ENCODE results near the gene C5orf15. TPM values are rescaled to one million over a fixed set of nuclear protein-coding genes. Genes with fewer than 3 reads are reported as not detected.

C5orf15 gene
- total RNA-seq, 1 experiment from 2014 or later: 63.2 TPM

DNA sequence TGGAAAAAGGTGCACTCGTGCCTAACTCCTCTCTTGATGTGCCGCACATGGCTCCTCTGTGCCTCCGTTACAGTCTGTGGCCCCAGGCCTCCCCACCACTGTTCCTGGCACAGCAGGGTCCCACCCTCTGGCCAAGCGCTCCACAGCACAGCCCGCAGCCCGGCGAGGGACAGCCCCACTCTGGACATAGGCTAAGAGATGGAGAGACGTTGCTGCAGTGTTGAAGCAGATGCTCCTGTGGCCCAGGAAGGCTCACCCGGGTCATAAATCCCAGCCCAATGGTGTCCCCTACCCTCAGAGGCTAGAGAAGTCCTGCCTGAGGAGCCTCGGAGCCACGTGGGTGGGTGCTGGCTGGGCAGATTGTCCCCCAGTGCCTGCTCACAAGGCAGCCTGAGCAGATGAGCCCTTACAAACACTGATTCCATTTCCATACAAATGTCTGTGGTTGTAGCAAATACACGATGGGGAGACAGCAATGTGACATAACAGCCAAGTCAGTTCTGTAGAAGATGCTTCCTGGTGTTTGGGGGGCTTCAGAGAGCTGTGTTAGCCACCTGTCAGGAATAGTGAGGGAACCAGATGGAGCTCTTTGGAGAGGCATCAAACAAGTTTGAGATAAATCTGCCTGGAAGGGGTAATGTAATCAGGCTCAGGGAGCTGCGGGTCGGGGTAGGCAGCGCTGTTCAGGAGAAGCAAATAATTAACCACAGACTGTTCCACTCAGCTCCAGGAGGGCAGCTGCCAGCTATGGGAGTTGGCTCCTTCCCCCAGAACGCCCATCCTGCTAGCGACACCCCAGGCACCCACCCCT, 41.7 kb downstream of the C5orf15 start:
- Histone ChIP-seq H3K27ac (ENCODE audit: low read length) (no peak overlapping the region), H3K36me3 (ENCODE audit: control insufficient read depth, insufficient read depth, low read length) (no peaks in the 10 kb centered on the region), H3K4me1 (ENCODE audit: control insufficient read depth, insufficient read depth, low read length) (no peaks in the 10 kb centered on the region; the same call in 1 of the 2 replicates), H3K9me3 (ENCODE audit: control insufficient read depth, insufficient read depth, low read depth, low read length) (no peaks in the 10 kb centered on the region), H3K27me3 (ENCODE audit: control insufficient read depth, insufficient read depth, low read length) (peaks cover 4% of the 10 kb centered on the region; the same call in 1 of the 2 replicates), H3K4me3 (ENCODE audit: low read depth in 2 of 2, low read length in 2 of 2) (no peak overlapping the region)
- in situ Hi-C loops (cut with HindIII; ENCODE audit: low pct_unique_long_range_greater_than_20kb, low sequenced_read_pairs): no loop called here
- CTCF ChIA-PET: no interaction called here
- POLR2A ChIA-PET: no interaction called here
- DNase-seq (ENCODE audit: low read depth, low spot score) (no peak), ATAC-seq (no peak)
- intact Hi-C loops (cut with micrococcal nuclease; ENCODE audit: unreplicated experiment): no loop called here
- no TSS peak for BruUV-seq (replicated peaks)
- TF ChIP-seq SIN3A (IDR thresholded peaks at IDR 0.05; ENCODE audit: borderline replicate concordance, insufficient read depth, low read depth, low read length): no peak
- TF ChIP-seq, protein P1, sequence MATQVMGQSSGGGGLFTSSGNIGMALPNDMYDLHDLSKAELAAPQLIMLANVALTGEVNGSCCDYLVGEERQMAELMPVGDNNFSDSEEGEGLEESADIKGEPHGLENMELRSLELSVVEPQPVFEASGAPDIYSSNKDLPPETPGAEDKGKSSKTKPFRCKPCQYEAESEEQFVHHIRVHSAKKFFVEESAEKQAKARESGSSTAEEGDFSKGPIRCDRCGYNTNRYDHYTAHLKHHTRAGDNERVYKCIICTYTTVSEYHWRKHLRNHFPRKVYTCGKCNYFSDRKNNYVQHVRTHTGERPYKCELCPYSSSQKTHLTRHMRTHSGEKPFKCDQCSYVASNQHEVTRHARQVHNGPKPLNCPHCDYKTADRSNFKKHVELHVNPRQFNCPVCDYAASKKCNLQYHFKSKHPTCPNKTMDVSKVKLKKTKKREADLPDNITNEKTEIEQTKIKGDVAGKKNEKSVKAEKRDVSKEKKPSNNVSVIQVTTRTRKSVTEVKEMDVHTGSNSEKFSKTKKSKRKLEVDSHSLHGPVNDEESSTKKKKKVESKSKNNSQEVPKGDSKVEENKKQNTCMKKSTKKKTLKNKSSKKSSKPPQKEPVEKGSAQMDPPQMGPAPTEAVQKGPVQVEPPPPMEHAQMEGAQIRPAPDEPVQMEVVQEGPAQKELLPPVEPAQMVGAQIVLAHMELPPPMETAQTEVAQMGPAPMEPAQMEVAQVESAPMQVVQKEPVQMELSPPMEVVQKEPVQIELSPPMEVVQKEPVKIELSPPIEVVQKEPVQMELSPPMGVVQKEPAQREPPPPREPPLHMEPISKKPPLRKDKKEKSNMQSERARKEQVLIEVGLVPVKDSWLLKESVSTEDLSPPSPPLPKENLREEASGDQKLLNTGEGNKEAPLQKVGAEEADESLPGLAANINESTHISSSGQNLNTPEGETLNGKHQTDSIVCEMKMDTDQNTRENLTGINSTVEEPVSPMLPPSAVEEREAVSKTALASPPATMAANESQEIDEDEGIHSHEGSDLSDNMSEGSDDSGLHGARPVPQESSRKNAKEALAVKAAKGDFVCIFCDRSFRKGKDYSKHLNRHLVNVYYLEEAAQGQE (IDR thresholded peaks at IDR 0.05; ENCODE audit: insufficient read depth in 1 of 2, low read depth in 2 of 2, low read length in 1 of 2): no peak
- TF ChIP-seq TCF7L2 (IDR thresholded peaks at IDR 0.05; ENCODE audit: low read depth, low read length): no peak
- no peak for TF ChIP-seq POLR2AphosphoS5 (IDR thresholded peaks at IDR 0.05; ENCODE audit: low read depth, low read length)
- no peak for TF ChIP-seq CTCF (IDR thresholded peaks at IDR 0.05)

GRCh38 chr5:133925866-133926488, 42.4 kb downstream of the C5orf15 start:
- Histone ChIP-seq H3K9me3 (ENCODE audit: control insufficient read depth, insufficient read depth, low read depth, low read length) (no peaks in the 10 kb centered on the region), H3K4me3 (ENCODE audit: low read depth in 2 of 2, low read length in 2 of 2) (no peak overlapping the region), H3K27me3 (ENCODE audit: control insufficient read depth, insufficient read depth, low read length) (peaks cover 4% of the 10 kb centered on the region; the same call in 1 of the 2 replicates), H3K27ac (ENCODE audit: low read length) (no peak overlapping the region), H3K36me3 (ENCODE audit: control insufficient read depth, insufficient read depth, low read length) (no peaks in the 10 kb centered on the region), H3K4me1 (ENCODE audit: control insufficient read depth, insufficient read depth, low read length) (no peaks in the 10 kb centered on the region; the same call in 1 of the 2 replicates)
- BruUV-seq (replicated peaks): no TSS peak
- no peak for ATAC-seq
- CTCF ChIA-PET: no interaction called here
- no peak for DNase-seq (ENCODE audit: low read depth, low spot score)
- TF ChIP-seq CTCF (IDR thresholded peaks at IDR 0.05): no peak
- TF ChIP-seq, protein P1 (IDR thresholded peaks at IDR 0.05; ENCODE audit: insufficient read depth in 1 of 2, low read depth in 2 of 2, low read length in 1 of 2): no peak
- no peak for TF ChIP-seq POLR2AphosphoS5 (IDR thresholded peaks at IDR 0.05; ENCODE audit: low read depth, low read length)
- no peak for TF ChIP-seq SIN3A (IDR thresholded peaks at IDR 0.05; ENCODE audit: borderline replicate concordance, insufficient read depth, low read depth, low read length)
- TF ChIP-seq TCF7L2 (IDR thresholded peaks at IDR 0.05; ENCODE audit: low read depth, low read length): no peak
- intact Hi-C loops (cut with micrococcal nuclease; ENCODE audit: unreplicated experiment) (no loop called here), in situ Hi-C loops (cut with HindIII; ENCODE audit: low pct_unique_long_range_greater_than_20kb, low sequenced_read_pairs) (no loop called here)
- POLR2A ChIA-PET: no interaction called here
